Tibial nerve (tissue), 4 donors: Measurements from ENCODE around the gene STK16. TPM values are rescaled to one million over a fixed set of nuclear protein-coding genes. Genes with fewer than 3 reads are reported as not detected.

Source experiments
- DNase-seq, 2 donors: peaks; one replicate each; pipeline ENCODE4 v3.0.0-alpha.2; 2019; ENCODE audit warnings: low spot score in 2 of 2
- H3K27ac ChIP-seq, 4 donors: fragments of 200-600 bp; sonication (generic) in 3 of 4; one replicate each; pipeline ENCODE4 v1.5.1; 2017 to 2019; ENCODE audit warnings: mild to moderate bottlenecking in 1 of 4
- H3K27me3 ChIP-seq, 2 donors: fragments of 200-600 bp; sonication (generic) in 1 of 2; one replicate each; pipeline versions ENCODE4 v1.5.1 to v1.6.0; 2017 to 2019
- H3K36me3 ChIP-seq, 3 donors: fragments of 200-600 bp; sonication (generic); one replicate each; pipeline ENCODE4 v1.5.1; 2018 to 2019
- H3K4me1 ChIP-seq, 4 donors: fragments of 200-600 bp; sonication (generic) in 3 of 4; one replicate each; pipeline ENCODE4 v1.5.1; 2017 to 2019
- H3K4me3 ChIP-seq, 4 donors: fragments of 200-600 bp; sonication (generic) in 3 of 4; one replicate each; pipeline ENCODE4 v1.5.1; 2017 to 2019; ENCODE audit warnings: mild to moderate bottlenecking in 1 of 4, moderate library complexity in 1 of 4
- H3K9me3 ChIP-seq, 4 donors: fragments of 200-600 bp; sonication (generic) in 3 of 4; one replicate each; pipeline ENCODE4 v1.5.1; 2017 to 2019
- EP300 ChIP-seq, 2 donors: sonication (generic); formaldehyde crosslinking; IDR thresholded peaks; one replicate each; pipeline ENCODE4 v1.6.1; 2017; ENCODE audit warnings: antibody characterized with exemption in 2 of 2, mild to moderate bottlenecking in 1 of 2
- POLR2A ChIP-seq, 2 donors: fragments of 450-650 bp; IDR thresholded peaks; one replicate each; pipeline ENCODE4 v1.6.1; 2017; ENCODE audit warnings: antibody characterized with exemption in 2 of 2, mild to moderate bottlenecking in 2 of 2, moderate library complexity in 2 of 2
- WGBS, 2 donors: methylation state at CpG; one replicate each; pipeline ENCODE4 v1.1.5; 2018; 5-methylcytosine and 5-hydroxymethylcytosine counted together
- total RNA-seq, 4 donors: library from RNA; depleted of rRNA; stranded (reverse); fragments of >200 nt; gene quantifications; one replicate each; pipeline ENCODE4 v1.1.0, GENCODE V29; 2016
- TF ChIP-seq, protein P1 (sequence below), 5 experiments: fragments of 200-600 bp in 3 of 5; fragments of 450-650 bp in 2 of 5; sonication (generic) in 3 of 5; IDR thresholded peaks; one replicate each; pipeline ENCODE4 v1.5.1; 2016 to 2019; ENCODE audit warnings: antibody characterized with exemption in 5 of 5, mild to moderate bottlenecking in 3 of 5, moderate library complexity in 2 of 5

Gene STK16
- total RNA-seq, 4 donors from 2014 or later: 9.6 to 17.7 (median 15.3) TPM

DNA sequence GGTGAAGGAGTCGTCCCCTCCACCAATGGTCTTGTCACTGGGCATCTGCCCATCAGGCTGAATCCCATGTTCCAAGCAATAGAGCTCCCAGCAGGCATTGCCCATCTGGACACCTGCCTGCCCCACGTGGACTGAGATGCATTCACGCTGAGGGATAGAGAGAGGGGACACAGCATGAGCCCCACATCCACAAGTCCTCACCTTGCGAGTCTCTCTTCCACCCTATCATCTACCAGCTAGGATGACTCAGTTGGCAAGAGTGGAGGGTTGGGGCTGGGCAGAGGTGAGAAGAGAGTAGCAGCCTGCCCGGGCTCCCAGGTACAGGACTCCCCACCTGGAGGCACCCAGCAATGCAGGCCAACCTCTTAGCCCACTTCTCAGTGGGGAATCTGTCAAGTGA is 6.8 kb downstream of the STK16 start:
- H3K9me3 ChIP-seq: no peaks in the 10 kb centered on the region
- 68 to 76% methylated on average over 5 of the region's 5 CpGs for WGBS, 2 donors
- TF ChIP-seq POLR2A (IDR thresholded peaks at IDR 0.05) (no peak), EP300 (IDR thresholded peaks at IDR 0.05) (no peak)
- TF ChIP-seq, protein P1, sequence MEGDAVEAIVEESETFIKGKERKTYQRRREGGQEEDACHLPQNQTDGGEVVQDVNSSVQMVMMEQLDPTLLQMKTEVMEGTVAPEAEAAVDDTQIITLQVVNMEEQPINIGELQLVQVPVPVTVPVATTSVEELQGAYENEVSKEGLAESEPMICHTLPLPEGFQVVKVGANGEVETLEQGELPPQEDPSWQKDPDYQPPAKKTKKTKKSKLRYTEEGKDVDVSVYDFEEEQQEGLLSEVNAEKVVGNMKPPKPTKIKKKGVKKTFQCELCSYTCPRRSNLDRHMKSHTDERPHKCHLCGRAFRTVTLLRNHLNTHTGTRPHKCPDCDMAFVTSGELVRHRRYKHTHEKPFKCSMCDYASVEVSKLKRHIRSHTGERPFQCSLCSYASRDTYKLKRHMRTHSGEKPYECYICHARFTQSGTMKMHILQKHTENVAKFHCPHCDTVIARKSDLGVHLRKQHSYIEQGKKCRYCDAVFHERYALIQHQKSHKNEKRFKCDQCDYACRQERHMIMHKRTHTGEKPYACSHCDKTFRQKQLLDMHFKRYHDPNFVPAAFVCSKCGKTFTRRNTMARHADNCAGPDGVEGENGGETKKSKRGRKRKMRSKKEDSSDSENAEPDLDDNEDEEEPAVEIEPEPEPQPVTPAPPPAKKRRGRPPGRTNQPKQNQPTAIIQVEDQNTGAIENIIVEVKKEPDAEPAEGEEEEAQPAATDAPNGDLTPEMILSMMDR (IDR thresholded peaks at IDR 0.05): no peak
- H3K27ac ChIP-seq: peak overlapping the region in 3 of 4 donors; percentile 63 to 89 (median 76)
- peaks cover 0 to 28% (median 0%) of the 10 kb centered on the region in 3 donors for H3K36me3 ChIP-seq
- H3K27me3 ChIP-seq: peaks cover 0 to 36% of the 10 kb centered on the region in 2 donors
- H3K4me1 ChIP-seq: peaks cover 0 to 61% (median 35%) of the 10 kb centered on the region in 4 donors
- DNase-seq: no peak
- peak overlapping the region in 2 of 4 donors; percentile 64 to 73 for H3K4me3 ChIP-seq

DNA sequence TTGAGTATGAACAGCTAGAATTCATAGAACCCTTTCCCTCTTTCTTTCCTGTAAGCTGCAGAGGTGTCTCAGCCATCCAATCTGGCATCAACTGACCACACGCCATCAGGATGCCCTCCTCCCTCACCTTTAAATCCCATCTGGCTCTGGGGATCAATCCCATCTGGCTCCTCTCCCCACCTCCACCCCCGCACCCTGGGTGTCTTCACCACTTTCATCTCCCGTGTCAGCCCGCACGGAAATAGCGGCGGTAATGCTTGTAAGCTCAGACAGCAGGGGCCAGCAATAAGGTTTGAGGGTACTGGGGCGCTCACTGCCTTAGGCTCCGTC is 7.3 kb downstream of the STK16 start:
- H3K4me1 ChIP-seq: peaks cover 0 to 61% (median 33%) of the 10 kb centered on the region in 4 donors
- peaks cover 0 to 24% (median 0%) of the 10 kb centered on the region in 3 donors for H3K36me3 ChIP-seq
- H3K4me3 ChIP-seq: peak overlapping the region; percentile 49 to 81 (median 68)
- H3K9me3 ChIP-seq: no peaks in the 10 kb centered on the region
- WGBS, 2 donors: 13 to 21% methylated on average over 9 of the region's 9 CpGs
- peaks cover 0 to 36% of the 10 kb centered on the region in 2 donors for H3K27me3 ChIP-seq
- no peak for DNase-seq
- peak overlapping the region in 3 of 4 donors; percentile 63 to 89 (median 76) for H3K27ac ChIP-seq
- TF ChIP-seq, protein P1 (IDR thresholded peaks at IDR 0.05): no peak
- TF ChIP-seq EP300 (IDR thresholded peaks at IDR 0.05) (no peak), POLR2A (IDR thresholded peaks at IDR 0.05) (no peak)

DNA sequence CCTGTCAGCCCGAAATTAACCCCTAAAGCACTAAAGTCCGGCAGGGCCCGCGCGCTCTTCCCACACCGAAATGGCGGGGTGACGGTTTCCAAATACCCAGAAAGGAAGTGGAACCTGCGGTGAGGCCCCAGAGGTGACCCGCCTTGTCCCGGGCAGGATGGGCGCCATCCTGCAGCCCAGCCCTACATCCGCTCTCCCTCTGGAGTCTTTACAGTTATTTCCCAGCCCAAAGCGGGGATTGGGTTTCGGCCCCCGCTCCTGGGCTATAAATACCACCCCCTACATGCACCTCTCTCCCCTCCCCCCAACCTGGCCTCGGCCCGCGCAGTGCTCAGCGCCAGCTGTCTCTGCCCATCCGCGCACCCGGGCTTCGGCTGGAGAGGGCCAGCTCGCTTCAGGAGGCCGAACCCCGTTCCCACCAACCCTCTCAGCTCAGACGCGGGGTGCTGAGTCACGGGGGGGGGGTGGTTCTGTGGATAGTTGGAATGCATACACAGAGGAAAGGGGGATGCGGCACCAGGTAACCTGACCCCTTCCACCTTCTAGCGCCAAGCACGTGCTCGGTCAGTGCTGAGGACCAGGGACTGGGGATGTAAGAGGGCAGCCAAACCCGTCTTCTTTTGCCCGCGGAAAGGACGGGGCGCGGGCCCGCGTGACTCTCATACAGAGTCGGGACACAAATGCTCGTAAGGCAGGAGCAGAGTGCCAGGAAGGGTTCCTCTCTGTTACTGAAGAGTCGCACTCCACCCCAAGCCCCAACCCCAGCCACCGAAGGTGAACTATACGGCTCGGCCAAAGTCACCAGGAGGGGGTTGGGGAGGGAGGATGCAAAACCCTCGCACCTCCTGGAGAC is 7.8 kb downstream of the STK16 start, which contains the start of gene TUBA4B:
TSS of gene TUBA4B (plus strand) at position 344 of the 853 bp plus-strand sequence. CDS start at position 509, 165 bp downstream.
- H3K36me3 ChIP-seq: peaks cover 0 to 18% (median 0%) of the 10 kb centered on the region in 3 donors
- peak within 1 kb of the TSS; percentile 49 to 81 (median 68) for H3K4me3 ChIP-seq
- no peak for DNase-seq
- H3K4me1 ChIP-seq: peaks cover 0 to 61% (median 33%) of the 10 kb centered on the region in 4 donors
- no peaks in the 10 kb centered on the region for H3K9me3 ChIP-seq
- 2 to 3% methylated on average over 34 to 49 of the region's 49 CpGs for WGBS, 2 donors
- TF ChIP-seq, protein P1 (IDR thresholded peaks at IDR 0.05): no peak
- TF ChIP-seq EP300 (IDR thresholded peaks at IDR 0.05) (no peak), POLR2A (IDR thresholded peaks at IDR 0.05) (no peak)
- H3K27me3 ChIP-seq: peaks cover 0 to 38% of the 10 kb centered on the region in 2 donors
- peak within 1 kb of the TSS; percentile 7 to 89 (median 70) for H3K27ac ChIP-seq

DNA sequence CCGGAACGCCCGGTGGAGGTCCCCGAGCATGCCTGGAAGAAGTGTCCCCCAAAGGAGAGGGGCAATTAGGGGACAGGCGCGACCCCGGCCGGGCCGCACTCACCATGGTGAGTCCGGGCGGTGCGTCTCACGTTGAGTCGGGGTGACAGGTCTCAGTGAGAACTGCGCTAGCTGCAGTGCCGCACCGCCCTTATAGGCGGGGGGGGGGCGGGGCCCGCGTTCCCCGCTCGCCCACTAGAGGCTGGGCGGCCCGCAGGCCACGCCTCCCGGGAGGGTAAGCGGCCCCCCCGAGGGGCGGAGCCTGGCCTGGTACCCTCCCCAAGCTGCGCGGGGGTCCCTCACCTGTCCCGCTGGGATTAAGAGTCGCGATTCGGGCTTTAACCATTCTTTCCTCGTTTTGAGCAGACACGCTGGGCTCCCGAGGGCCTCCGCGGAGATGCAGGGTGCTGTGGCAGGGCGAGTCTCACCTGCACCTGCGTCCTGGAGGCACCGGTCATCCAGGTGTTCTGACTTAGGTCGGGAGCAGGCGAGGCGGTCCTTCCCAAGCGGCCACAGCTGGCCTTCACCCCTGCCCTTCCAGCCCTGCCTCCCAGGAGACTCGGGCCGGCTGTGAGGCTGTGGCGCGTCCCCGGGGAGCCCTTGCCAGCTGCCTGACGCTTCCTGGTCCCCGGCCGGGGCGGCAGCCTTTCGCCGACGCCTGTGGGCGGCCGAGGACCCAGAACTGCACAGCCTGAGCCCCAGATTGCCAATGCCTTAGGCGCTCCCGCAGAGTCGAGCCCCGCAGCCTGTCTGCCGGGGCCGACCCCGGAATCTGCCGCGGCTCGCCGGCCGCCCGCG is 8.7 kb downstream of the STK16 start, which contains the start of gene TUBA4A:
TSS of gene TUBA4A (minus strand) at position 166 of the 837 bp plus-strand sequence. CDS start at position 106, 60 bp downstream.
- WGBS, 2 donors: 0% methylated on average over 21 to 34 of the region's 76 CpGs
- Histone ChIP-seq H3K4me1 (peaks cover 0 to 56% (median 32%) of the 10 kb centered on the region in 4 donors), H3K36me3 (peaks cover 0 to 9% (median 0%) of the 10 kb centered on the region in 3 donors), H3K4me3 (peak within 1 kb of the TSS; percentile 49 to 81 (median 68)), H3K27ac (peak within 1 kb of the TSS; percentile 7 to 89 (median 70)), H3K27me3 (peaks cover 0 to 41% of the 10 kb centered on the region in 2 donors), H3K9me3 (no peaks in the 10 kb centered on the region)
- TF ChIP-seq POLR2A (IDR thresholded peaks at IDR 0.05) (peak; percentile 68 to 91), EP300 (IDR thresholded peaks at IDR 0.05) (peak; percentile 55 to 90)
- TF ChIP-seq, protein P1 (IDR thresholded peaks at IDR 0.05): peak in 3 of 5 experiments; percentile 12 to 46 (median 41)
- peak; percentile 65 to 69 for DNase-seq
